Stimulated activated CD4-positive, alpha-beta T cell treated with anti-CD3 and anti-CD28 coated beads, Interleukin-4, amount 100 ng/mL, for 1 hour (primary cell): ENCODE data around the gene ZNF610.
"Not testable (repeated sequence)": the region's sequence is repeated elsewhere in the genome, so short reads cannot be mapped to it uniquely, and the experiment has no call there.

Experiments
- DNase-seq: peaks from one replicate; pipeline ENCODE4 v3.0.0-alpha.2; 2020

ZNF610 gene

DNA sequence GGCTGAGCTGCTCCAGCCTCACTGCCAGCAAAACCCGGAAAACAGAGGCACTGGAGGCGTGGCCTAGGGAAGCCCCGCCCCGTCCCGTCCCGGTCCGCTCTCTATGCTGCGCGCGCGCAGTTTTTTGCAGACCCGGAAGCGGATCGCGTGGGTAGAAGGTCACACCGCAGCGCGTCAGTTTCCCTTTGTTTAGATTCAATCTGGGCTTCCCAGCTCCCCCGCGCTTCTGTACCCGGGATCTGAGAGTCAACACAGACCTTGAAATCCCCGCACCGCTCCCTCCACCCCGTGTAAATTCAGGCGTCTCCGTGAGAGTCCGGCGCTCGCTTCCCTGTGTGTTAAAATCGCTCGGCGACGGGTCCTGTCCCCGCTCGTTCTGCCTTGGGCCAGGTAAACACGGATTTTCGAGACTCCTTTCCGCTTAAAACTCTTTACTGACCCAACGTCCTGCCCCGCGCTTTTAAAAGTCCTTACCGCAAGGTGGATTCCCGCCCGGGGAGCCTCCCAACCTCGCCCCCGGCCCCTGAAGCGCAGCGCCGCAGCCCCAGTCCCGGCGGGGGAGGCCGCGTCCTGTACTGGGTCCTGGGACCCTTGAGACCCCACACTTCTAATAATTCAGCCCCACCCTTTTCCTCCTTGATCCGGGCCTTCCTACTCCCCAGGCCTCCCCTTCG is at the start of gene ZNF610:
TSS of gene ZNF610 (plus strand) at position 127 of the 674 bp plus-strand sequence. CDS start 12,930 bp downstream, outside the sequence.
- DNase-seq, result peak; percentile 89

DNA sequence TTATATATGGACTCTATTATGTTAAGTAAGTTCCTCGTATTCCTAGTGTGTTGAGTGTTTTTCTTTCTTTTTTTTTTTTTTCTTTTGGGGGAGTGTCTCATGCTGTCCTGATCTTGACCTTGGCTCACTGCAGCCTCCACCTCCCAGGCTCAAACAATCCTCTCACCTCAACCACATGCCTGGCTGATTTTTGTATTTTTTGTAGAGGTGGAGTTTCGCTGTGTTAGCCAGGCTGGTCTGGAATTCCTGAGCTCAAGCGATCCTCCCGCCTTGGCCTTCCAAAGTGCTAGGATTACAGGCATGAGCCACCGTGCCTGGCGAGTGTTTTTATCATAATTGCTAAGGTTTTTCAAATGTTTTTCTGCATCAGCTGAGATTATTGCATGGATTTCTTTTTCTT is 49.8 kb upstream of the ZNF610 start:
- no peak for DNase-seq

DNA sequence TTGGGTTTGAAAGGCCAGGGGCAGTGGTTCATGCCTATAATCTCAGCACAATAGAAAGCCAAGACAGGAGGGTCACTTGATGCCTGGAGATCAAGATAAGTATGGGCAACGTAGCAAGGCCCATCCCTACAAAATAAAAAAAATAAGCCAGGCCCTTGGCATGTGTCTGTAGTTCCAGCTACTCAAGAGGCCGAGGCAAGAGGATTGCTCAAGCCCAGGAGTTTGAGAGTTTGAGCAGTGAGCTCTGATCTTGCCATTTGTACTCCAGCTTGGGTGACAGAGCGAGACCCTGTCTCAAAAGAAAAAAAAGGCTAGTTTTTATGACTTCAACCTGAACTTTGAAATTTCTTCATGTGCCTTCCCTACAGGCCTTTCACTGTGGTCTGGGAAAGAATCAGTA is 44.3 kb upstream of the ZNF610 start:
- DNase-seq, result no peak

DNA sequence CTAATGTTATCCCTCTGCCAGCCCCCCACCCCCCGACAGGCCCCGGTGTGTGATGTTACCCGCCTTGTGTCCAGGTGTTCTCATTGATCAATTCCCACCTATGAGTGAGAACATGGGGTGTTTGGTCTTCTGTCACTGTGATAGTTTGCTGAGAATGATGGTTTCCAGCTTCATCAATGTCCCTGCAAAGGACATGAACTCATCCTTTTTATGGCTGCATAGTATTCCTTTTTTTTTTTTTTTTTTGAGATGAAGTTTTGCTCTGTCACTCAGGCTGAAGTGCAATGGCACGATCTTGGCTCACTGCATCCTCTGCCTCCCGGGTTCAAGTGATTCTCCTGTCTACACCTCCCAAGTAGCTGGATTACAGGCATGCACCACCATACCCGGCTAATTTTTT is 43.1 kb upstream of the ZNF610 start:
- DNase-seq, result not testable (repeated sequence)

DNA sequence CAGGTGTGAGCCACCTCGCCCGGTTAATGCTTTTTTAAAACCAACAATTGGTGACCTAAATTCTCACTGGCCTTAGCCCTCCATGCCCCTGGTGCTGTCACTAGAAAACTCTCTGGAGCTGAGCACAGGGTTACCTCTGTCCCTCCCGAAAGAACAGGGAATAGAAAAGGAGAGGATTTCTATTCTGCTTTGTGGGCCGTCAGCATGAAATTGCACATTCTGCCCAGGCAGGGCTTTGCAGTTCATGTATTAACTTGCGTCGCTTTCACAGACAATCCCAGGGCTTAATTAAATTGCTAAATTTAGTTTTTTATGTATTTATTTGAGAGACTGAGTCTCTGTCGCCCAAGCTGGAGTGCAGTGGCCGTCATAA is 39.7 kb upstream of the ZNF610 start:
- no peak for DNase-seq

DNA sequence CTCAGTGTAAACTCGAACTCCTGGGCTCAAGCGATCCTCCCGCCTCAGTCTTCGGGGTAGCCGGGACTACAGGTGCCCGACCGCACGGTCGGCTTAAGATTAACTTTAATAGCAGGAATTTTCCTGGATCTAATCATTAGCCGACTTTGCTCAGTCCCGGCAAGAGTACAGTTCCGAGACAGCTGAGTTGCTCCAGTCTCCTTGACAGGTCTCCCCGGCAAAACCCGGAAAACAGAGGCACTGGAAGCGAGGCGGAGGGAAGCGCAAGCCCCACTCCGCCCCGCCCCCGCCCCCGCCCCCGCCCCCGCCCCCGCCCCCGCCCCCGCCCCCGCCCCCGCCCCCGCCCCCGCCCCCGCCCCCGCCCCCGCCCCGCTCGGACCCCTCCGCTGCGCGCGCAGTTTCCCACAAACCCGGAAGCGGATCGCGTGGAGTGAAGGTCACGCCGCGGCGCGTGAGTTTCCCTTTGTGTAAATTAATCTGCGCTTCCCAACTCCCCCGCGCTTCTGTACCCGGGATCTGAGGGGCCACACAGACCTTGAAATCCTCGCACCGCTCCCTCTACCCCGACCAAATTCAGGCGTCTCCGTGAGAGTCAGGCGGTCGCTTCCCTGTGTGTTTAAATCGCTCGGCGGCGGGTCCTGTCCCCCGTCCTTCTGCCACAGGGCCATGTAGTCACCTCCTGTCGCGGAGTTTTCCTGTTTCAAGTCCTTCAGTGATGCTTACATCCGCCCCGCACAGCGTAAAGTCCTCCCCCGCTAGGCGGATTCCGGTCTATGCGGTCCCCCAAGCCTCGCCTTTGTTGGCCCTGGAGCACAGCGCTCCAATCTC is 39.1 kb upstream of the ZNF610 start, which contains the start of gene ZNF480:
TSS of gene ZNF480 (plus strand) at position 397 of the 828 bp plus-strand sequence. CDS start 3,244 bp downstream, outside the sequence.
- DNase-seq, result peak; percentile 71

DNA sequence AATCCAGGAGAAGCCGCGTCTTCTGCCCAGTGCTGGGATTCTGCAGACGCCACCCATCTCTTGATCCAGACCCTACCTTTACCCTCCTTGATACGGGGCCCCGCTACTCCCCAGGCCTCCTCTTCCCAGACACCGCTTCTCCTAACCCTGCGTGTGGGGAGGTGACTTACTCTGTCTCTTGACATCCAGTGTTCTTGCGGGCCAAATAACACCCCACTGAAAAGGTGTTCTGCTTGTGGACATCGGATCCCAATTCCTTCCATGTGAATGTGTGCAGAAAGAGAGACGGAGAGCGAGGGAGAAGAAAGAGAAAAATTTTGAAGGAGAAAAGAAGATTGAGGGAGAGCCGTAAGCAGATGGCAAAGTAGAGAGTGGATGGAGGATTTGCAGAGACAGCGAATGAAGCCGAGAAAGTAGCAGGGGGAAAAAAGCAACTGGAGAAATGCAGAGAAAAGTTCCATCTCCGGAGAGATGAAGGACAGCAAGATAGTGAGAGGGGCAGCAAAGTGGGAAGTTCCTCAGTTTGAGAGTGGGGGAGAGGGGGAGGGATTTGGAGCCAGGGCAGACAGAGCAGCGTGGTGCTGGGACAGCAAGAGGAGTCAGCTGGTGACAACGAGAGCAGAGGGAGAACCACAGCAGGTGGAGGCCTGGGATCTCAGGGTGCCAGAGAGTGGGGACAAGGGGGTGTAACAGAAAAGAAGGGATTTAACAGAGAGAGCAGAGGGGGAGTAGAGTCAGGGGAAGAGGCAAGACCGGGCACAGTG is 38.3 kb upstream of the ZNF610 start:
- DNase-seq, result no peak

DNA sequence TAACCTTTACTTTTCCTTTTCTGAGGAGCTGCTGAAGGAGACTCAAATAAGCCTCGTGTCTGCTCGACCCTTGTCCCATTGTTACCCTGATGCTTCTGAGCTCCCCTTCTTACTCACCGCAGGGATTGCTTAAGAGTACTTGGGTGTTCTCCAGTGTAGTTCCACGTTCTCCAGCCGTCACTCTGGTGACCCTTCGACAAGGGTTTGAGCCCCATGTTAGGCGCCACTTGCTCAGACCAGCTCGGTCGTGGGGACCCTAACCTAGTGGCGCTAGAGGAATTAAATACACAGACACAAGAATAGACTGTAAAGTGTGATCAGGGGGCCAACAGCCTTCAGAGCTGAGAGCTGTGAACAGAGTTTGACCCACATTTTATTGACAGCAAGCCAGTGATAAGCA is 28.8 kb upstream of the ZNF610 start:
- DNase-seq, result peak; percentile 7

DNA sequence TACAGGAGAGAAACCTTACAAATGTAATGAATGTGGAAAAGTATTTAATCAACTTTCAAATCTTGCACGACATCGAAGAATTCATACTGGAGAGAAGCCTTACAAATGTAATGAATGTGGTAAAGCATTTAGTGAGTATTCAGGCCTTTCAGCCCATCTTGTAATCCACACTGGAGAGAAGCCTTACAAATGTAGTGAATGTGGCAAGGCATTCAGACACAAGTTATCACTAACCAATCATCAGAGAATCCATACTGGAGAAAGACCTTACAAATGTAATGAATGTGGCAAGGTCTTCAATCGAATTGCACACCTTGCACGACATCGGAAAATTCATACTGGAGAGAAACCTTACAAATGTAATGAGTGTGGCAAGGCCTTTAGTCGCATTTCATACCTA is 13.6 kb upstream of the ZNF610 start:
- no peak for DNase-seq

DNA sequence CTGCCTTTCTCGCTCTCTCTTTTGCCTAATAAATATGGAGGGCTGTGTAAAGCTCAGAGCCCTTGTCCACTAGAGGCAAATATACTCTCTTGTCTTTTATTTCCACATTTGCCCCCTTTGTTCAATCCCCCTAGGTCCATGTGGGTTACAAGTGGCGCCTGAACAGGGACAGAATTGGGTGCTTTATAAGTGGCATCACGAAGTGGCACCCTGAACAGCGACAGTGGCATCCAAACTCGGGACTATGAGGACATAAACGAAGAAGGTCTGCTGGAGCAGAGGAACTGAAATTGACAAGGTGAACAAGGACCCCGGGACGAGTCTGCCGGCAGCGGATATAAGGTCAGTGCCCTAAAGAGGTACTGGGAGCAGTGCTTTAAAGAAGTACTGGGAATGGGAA is 4.3 kb upstream of the ZNF610 start:
- DNase-seq, result no peak

DNA sequence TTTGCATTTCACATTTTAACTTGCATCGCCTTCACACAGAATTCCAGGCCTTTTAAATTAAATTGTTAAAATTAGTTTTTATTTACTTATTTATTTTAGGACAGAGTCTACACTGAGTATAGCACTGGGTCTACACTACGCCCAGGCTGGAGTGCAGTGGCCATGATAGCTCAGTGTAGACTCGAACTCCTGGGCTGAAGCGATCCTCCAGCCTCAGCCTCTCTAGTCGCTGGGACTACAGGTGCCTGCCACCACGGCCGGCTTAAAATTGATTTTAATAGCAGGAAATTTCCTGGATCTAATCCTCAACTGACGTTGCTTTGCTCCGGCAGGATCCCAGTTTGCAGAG is 301 bp upstream of the ZNF610 start:
- no peak for DNase-seq

DNA sequence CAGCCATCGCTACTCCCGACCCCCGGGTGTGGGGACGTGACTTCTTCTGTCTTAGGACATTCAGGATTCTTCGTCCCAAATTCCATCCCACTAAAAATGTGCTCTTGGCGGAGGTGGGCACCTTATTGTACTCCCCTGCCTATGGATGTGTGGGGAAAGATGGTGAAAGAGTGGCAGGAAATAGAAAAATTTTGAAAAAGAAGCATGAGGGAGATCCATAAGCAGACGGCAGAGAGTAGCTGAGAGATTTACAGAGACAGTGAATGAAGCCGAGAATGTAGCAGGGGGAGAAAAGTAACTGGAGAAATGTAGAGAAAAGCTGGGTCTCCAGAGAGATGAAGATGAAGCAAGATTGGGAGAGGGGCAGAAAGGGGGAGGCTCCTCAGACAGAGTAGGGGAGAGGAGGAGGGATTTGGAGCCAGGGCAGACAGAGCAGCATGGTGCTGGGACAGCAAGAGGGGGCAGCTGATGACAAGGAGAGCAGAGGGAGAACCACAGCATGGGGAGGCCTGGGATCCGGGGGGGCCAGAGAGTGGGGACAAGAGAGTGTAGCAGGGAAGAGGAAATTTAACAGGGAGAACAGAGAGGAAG is 843 bp downstream of the ZNF610 start:
- no peak for DNase-seq

DNA sequence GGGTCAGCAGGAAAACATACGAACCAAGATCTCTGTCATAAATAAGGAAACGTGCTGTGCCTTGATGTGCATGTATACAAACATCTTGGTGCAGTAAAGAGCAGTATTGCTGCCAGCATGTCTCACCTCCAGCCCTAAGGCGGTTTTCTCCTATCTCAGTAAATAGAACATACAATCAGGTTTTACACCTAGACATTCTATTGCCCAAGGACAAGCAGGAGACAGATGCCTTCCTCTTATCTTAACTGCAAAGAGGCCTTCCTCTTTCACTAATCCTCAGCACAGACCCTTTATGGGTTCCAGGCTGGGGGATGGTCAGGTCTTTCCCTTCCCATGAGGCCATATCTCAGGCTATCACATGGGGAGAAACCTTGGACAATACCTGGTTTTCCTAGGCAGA is 3.0 kb downstream of the ZNF610 start:
- not testable (repeated sequence) for DNase-seq

DNA sequence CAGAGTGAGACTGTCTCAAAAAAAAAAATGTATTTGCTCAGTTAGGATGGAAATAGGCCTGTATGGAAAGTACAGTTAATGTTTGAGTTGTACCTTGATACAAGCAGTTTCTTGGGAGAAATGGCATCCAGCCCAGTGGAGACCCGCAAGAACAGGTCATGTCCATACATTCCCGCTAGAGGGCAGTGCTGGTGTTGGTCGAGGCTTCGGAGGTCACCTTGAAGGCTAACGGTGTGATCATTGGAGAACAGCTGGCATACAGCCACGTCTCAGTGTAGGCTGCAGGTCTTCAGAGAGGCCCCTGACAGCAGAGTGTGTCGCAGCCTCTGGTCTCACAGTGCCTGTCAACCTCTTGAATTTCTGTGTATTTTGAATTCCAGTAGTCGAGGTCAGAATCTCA is 7.5 kb downstream of the ZNF610 start:
- DNase-seq, result peak; percentile 30

DNA sequence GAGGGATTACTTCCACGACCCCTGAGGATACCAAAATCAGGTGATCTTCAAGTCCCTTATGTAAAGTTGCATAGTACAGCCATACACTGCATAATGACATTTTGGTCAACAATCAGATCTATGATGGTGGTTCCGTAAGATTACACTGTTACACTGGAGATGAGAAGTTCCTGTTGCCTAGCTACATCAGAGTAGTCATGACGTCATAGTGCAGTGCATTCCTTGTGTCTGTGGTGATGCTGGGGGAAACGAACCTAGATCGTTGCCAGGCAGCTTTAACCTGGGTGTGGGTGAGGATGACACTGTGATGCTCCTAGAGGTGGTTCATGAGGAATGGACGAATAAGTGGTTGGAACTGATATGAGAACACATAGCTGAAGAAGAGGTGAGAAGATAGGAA is 9.1 kb downstream of the ZNF610 start:
- DNase-seq, result no peak

DNA sequence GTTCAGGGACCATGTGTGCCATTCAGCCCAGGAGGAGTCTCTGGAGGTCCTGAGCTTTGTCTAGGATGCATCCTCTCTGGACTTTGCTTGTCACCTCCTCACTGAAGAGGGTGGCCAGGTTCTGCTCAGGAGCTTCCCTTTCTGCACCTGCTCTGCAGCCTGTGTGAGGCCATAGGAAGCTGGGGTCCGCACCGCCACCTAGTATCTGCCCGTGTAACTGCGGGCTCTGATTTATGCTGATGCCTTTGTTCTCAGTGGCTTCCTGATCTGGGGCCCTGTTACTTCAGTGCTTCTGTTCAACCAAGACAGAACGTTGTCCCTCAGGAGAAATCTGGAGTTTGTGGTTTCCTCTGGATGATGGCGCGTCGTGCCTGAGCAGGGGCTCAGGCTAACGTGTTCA is 15.5 kb downstream of the ZNF610 start:
- DNase-seq, result no peak

DNA sequence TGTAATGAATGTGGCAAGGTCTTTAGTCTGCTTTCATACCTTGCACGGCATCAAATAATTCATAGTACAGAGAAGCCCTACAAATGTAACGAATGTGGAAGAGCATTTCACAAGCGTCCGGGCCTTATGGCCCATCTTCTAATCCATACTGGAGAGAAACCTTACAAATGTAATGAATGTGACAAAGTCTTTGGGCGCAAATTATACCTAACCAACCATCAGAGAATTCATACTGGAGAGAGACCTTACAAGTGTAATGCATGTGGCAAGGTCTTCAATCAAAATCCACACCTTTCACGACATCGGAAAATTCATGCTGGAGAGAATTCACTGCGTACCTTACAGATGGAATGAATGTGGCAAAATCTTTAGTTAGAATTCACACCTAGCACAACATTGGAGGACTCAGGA is 30.4 kb downstream of the ZNF610 start:
- no peak for DNase-seq

DNA sequence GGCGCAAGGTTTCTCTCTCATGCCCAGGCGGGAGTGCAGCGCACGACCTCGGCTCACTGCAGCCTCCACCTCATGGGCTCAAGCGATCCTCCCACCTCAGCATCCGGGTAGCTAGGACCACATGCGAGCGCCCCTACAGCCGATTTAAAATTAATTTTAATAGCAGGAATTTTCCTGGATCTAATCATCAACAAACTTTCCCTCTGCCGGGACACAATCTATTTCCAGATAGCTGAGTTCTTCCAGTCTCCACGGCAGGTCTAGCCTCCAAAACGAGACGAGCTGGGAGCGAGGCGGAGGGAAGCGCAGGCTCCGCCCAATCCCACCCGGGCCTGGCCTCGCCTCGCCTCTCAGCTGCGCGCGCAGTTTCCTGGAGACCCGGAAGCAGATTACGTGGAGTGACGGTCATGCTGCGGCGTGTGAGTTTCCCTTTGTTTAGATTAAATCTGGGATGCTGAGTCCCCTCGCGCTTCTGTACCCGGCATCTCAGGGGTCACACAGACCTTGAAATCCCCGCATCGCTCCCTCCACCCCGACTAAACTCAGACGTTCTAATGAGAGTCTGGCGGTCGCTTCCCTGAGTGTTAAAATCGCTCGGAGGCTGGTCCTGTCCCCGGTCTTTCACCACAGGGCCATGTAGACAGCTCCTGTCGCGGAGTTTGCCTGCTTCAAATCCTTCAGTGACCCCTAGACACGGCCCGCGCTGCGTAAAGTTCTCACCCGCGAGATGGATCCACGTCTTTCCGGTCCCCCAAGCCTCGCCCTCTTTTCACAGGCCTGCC is 33.7 kb downstream of the ZNF610 start, which contains the start of gene ZNF880:
TSS of gene ZNF880 (plus strand) at position 365 of the 782 bp plus-strand sequence. CDS start at position 408, 43 bp downstream.
- peak; percentile 95 for DNase-seq

DNA sequence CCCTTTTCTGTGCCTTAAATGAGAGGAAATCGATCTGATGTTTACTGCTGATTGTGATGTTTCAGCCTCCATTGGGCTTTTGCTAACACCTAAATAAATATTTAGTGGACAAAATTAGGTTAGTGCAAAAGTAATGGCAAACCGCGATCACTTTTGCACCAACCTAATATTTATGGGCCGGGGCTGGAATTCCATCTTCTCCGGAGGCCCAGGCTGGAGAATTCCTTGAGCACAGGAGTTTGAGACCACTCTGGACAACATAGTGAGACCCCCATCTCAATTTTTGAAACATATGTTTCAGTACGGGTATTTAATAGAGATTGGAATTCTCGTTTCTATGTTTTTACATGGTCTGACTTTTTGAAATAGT is 34.3 kb downstream of the ZNF610 start:
- DNase-seq, result no peak

DNA sequence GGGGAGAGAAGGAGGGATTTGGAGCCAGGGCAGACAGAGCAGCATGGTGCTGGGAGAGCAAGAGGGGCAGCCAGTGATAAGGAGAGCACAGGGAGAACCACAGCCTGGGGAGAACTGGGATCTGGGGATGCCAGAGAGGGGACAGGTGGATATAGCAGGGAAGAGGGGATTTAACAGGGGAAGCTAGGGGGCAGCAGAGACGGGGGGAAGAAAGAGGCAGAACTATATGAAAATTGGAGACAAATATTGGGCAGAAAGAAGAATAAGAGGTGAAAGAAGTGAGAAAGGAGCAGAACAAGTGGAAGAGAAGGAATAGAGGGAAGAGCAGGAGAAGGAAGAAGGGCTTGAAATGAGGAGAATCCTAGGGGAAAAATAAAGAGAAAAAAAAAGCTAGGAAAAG is 55.1 kb downstream of the ZNF610 start:
- no peak for DNase-seq

DNA sequence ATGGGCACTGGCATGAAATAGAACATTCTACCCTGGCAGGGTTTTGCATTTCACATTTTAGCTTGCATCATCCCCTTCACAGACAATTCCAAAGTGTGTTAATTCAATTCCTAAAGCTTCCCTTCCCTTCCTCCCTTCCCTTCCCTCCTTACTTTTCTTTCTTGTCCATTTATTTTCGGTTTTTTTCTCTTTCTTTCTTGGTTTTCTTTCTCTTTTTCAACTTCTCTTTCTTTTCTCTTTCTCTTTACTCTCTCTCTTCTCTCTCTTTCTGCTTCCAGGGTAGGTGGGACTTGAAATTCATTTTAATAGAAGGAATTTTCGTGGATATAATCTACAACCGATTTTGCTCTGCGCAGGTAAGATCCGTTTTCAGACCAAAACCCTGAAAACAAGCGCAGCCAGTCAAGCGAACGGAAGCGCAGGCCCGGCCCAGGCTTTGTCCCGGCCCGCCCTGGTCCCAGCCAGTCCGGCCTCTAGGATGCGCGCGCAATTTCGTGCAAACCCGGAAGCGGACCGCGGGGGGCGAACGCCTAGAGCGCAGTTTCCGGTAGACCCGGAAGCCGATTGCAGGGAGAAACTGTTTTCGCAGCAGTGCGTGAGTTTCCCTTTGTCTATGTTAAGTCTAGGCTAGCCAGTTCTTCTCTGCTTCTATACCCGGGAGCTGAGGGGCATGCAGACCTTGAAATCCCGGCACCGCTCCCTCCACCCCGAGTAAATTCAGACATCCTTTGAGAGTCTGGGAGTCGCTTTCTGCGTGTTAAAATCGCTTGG is 61.5 kb downstream of the ZNF610 start, which contains the start of gene ZNF528:
TSS of gene ZNF528 (plus strand) at position 540 of the 771 bp plus-strand sequence. CDS start 4,165 bp downstream, outside the sequence.
- DNase-seq, result peak; percentile 95
